ENCODE measurements around the gene ZRANB1.

The ZRANB1 gene

GRCh38 chr10:124941823-124942222 is at the start of gene ZRANB1:
ZRANB1 (plus strand) TSS chr10:124942123; CDS start chr10:124942494, 371 bp downstream.
- TF ChIP-seq CREB5 (CRISPR knock-in tag; IDR thresholded peaks at IDR 0.05; ENCODE audit: low read depth) (no peak), ARNTL (CRISPR knock-in tag; IDR thresholded peaks at IDR 0.05; ENCODE audit: borderline replicate concordance, low read depth) (no peak), BACH2 (CRISPR knock-in tag; IDR thresholded peaks at IDR 0.05; ENCODE audit: borderline replicate concordance) (no peak), SNAI2 (CRISPR knock-in tag; IDR thresholded peaks at IDR 0.05) (no peak), ZFP30 (CRISPR knock-in tag; IDR thresholded peaks at IDR 0.05) (no peak), GLIS3 (CRISPR knock-in tag; IDR thresholded peaks at IDR 0.05) (no peak), ZNF8 (CRISPR knock-in tag; IDR thresholded peaks at IDR 0.05) (no peak), ZNF565 (CRISPR knock-in tag; conservative IDR thresholded peaks at IDR 0.05; ENCODE audit: low read depth) (no peak), RARB (CRISPR knock-in tag; IDR thresholded peaks at IDR 0.05) (no peak), POU6F1 (CRISPR knock-in tag; IDR thresholded peaks at IDR 0.05; ENCODE audit: borderline replicate concordance, low read depth) (no peak), ZNF70 (CRISPR knock-in tag; IDR thresholded peaks at IDR 0.05) (no peak), ESRRG (CRISPR knock-in tag; IDR thresholded peaks at IDR 0.05) (no peak)
- TF ChIP-seq, protein P1, sequence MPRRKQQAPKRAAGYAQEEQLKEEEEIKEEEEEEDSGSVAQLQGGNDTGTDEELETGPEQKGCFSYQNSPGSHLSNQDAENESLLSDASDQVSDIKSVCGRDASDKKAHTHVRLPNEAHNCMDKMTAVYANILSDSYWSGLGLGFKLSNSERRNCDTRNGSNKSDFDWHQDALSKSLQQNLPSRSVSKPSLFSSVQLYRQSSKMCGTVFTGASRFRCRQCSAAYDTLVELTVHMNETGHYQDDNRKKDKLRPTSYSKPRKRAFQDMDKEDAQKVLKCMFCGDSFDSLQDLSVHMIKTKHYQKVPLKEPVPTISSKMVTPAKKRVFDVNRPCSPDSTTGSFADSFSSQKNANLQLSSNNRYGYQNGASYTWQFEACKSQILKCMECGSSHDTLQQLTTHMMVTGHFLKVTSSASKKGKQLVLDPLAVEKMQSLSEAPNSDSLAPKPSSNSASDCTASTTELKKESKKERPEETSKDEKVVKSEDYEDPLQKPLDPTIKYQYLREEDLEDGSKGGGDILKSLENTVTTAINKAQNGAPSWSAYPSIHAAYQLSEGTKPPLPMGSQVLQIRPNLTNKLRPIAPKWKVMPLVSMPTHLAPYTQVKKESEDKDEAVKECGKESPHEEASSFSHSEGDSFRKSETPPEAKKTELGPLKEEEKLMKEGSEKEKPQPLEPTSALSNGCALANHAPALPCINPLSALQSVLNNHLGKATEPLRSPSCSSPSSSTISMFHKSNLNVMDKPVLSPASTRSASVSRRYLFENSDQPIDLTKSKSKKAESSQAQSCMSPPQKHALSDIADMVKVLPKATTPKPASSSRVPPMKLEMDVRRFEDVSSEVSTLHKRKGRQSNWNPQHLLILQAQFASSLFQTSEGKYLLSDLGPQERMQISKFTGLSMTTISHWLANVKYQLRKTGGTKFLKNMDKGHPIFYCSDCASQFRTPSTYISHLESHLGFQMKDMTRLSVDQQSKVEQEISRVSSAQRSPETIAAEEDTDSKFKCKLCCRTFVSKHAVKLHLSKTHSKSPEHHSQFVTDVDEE (CRISPR knock-in tag; IDR thresholded peaks at IDR 0.05): no peak
- no peak for ATAC-seq

DNA sequence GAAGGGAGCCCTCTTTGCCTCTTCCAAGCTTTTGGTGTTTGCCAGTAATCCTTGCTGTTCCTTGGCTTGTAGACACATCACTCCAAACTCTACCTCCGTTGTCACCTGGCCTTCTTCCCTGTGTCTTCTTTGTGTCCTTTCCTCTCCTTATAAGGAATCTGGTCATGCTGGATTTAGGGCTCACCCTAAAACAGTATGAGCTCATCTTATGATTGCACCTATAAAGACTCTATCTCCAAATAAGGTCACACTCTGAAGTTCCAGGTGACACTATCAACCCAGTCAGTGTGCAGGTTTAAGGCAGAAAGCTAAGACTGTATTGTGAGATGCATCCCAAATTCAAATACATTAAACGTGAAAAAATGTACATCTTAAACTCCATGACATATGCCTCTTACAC is 49.0 kb upstream of the ZRANB1 start:
- no peak for ATAC-seq

More for the DNA sequence above, 49.0 kb upstream of the ZRANB1 start:
- TF ChIP-seq ISL1 (CRISPR knock-in tag; IDR thresholded peaks at IDR 0.05) (no peak), CSDC2 (CRISPR knock-in tag; IDR thresholded peaks at IDR 0.05) (no peak), CSRNP3 (CRISPR knock-in tag; IDR thresholded peaks at IDR 0.05) (no peak), ZNF8 (CRISPR knock-in tag; IDR thresholded peaks at IDR 0.05) (no peak), ZNF565 (CRISPR knock-in tag; conservative IDR thresholded peaks at IDR 0.05; ENCODE audit: low read depth) (no peak), OSR1 (CRISPR knock-in tag; IDR thresholded peaks at IDR 0.05) (no peak), ZC3H10 (CRISPR knock-in tag; IDR thresholded peaks at IDR 0.05) (no peak), ZFP3 (CRISPR knock-in tag; IDR thresholded peaks at IDR 0.05) (no peak), ESRRG (CRISPR knock-in tag; IDR thresholded peaks at IDR 0.05) (no peak)
- TF ChIP-seq, protein P1 (CRISPR knock-in tag; IDR thresholded peaks at IDR 0.05): no peak

Data from SK-N-SH treated with all-trans-retinoic acid at 6 μM for 48 hours (cell line).